ENCODE results near the gene STAMBPL1. TPM values are rescaled to one million over a fixed set of nuclear protein-coding genes. Genes with fewer than 3 reads are reported as not detected.

Gene STAMBPL1
- total RNA-seq, 1 experiment from 2014 or later = 9.4 TPM

DNA sequence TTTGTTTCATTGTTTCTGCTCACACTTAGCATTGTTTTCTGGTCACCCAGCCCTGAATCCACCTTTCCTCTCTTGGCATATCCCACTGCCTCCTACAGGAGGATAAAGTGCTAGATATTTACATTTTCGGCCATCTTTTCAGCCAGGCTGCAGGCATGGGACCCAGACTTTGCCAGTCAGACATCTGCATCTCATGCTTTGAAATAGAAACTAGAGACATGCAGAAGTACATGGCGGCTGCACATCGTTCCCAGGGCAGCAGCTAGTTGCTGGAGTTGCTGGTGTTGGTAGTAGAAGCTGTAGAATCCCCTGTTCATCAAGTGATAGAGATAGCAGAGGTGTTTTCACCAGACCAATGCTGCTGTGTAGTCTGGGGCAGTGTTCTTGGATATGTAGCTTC, 18.7 kb downstream of the STAMBPL1 start:
- no peaks in the 10 kb centered on the region for H3K27me3 Mint-ChIP-seq (ENCODE audit: unreplicated experiment)
- DNase-seq = no peak
- H3K4me3 Mint-ChIP-seq (ENCODE audit: low read depth, unreplicated experiment) = no peak overlapping the region
- no peak overlapping the region for H3K27ac Mint-ChIP-seq (ENCODE audit: unreplicated experiment)
- peaks cover 4% of the 10 kb centered on the region for H3K36me3 Mint-ChIP-seq (ENCODE audit: insufficient read depth, unreplicated experiment)
- CTCF ChIA-PET = interaction anchor here (1.7 kb wide), 1 partner anchor 34 kb away, joined by 3 read pairs; no protein-coding TSS in a partner anchor
- H3K4me1 Mint-ChIP-seq (ENCODE audit: low read depth, unreplicated experiment) = peaks cover 15% of the 10 kb centered on the region
- H3K9me3 Mint-ChIP-seq (ENCODE audit: low read depth, unreplicated experiment) = no peaks in the 10 kb centered on the region
- BruUV-seq (replicated peaks) = no TSS peak
- TF ChIP-seq, protein P1, sequence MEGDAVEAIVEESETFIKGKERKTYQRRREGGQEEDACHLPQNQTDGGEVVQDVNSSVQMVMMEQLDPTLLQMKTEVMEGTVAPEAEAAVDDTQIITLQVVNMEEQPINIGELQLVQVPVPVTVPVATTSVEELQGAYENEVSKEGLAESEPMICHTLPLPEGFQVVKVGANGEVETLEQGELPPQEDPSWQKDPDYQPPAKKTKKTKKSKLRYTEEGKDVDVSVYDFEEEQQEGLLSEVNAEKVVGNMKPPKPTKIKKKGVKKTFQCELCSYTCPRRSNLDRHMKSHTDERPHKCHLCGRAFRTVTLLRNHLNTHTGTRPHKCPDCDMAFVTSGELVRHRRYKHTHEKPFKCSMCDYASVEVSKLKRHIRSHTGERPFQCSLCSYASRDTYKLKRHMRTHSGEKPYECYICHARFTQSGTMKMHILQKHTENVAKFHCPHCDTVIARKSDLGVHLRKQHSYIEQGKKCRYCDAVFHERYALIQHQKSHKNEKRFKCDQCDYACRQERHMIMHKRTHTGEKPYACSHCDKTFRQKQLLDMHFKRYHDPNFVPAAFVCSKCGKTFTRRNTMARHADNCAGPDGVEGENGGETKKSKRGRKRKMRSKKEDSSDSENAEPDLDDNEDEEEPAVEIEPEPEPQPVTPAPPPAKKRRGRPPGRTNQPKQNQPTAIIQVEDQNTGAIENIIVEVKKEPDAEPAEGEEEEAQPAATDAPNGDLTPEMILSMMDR (IDR thresholded peaks at IDR 0.05; ENCODE audit: unreplicated experiment) = no peak
- intact Hi-C loops (cut with micrococcal nuclease; ENCODE audit: unreplicated experiment) = no loop called here

DNA sequence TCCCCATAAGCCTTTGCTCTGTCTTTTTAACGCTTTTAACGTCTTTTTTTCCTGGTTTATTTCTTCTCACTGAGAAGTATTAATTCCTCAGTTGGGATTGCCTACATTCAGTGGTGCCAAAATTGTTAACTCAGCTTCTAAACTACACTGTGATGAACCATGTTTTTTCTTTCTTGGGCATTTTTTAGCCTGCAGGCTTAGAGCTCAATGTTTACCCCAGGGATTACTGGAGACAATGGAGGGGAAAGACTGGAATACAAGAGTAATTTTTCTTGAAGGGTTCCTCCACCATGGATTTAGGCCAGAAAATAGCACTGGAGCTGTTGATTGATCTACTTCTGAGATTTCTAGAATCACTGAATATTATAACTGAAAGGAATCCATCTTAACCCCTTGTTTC, 19.8 kb downstream of the STAMBPL1 start:
- Mint-ChIP-seq H3K27me3 (ENCODE audit: unreplicated experiment) (no peaks in the 10 kb centered on the region), H3K9me3 (ENCODE audit: low read depth, unreplicated experiment) (no peaks in the 10 kb centered on the region), H3K4me3 (ENCODE audit: low read depth, unreplicated experiment) (no peak overlapping the region), H3K36me3 (ENCODE audit: insufficient read depth, unreplicated experiment) (peaks cover 4% of the 10 kb centered on the region), H3K27ac (ENCODE audit: unreplicated experiment) (no peak overlapping the region), H3K4me1 (ENCODE audit: low read depth, unreplicated experiment) (peaks cover 15% of the 10 kb centered on the region)
- TF ChIP-seq, protein P1 (IDR thresholded peaks at IDR 0.05; ENCODE audit: unreplicated experiment) = no peak
- BruUV-seq (replicated peaks) = no TSS peak
- intact Hi-C loops (cut with micrococcal nuclease; ENCODE audit: unreplicated experiment) = no loop called here
- no peak for DNase-seq
- CTCF ChIA-PET = no interaction called here

DNA sequence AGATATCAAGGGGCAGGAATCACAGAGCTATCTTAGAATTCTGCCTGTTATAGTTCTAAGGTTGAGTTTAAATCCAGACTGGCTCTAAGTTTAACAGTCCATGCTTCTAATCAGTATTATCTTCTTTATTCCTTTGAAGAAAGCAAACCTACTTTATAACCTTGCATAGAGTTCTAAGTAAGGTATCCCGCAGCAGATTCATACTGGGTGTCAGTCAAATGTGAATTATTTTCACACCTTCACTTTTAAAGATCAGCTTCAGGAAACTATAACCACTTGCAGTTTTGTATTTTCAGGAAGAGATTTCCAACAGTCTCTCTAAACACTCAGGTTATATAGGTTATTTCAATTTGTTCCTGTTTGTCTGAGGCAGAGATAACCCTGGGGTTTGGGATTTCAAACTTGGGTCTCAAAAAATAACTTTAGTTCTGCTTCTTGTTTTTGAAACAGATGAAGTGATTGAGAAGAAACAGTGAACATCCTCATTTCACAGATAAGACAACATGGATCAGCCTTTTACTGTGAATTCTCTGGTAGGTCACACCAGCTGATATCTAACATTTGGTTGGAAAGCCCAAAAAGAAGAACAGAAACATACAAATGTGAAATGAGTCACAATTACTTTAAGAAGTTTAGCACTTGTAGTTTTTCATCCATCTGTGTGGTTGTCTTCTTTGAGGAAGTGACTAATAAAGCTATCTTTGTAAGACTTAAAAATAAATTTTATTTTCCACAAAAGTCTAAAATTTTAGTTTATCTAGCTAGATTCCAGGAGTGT, 21.4 kb downstream of the STAMBPL1 start:
- BruUV-seq (replicated peaks) = no TSS peak
- H3K36me3 Mint-ChIP-seq (ENCODE audit: insufficient read depth, unreplicated experiment) = peaks cover 4% of the 10 kb centered on the region
- no peaks in the 10 kb centered on the region for H3K27me3 Mint-ChIP-seq (ENCODE audit: unreplicated experiment)
- H3K4me1 Mint-ChIP-seq (ENCODE audit: low read depth, unreplicated experiment) = peaks cover 13% of the 10 kb centered on the region
- intact Hi-C loops (cut with micrococcal nuclease; ENCODE audit: unreplicated experiment) = no loop called here
- no peak overlapping the region for H3K27ac Mint-ChIP-seq (ENCODE audit: unreplicated experiment)
- H3K4me3 Mint-ChIP-seq (ENCODE audit: low read depth, unreplicated experiment) = no peak overlapping the region
- H3K9me3 Mint-ChIP-seq (ENCODE audit: low read depth, unreplicated experiment) = no peaks in the 10 kb centered on the region
- DNase-seq = no peak
- CTCF ChIA-PET = no interaction called here
- TF ChIP-seq, protein P1 (IDR thresholded peaks at IDR 0.05; ENCODE audit: unreplicated experiment) = no peak

DNA sequence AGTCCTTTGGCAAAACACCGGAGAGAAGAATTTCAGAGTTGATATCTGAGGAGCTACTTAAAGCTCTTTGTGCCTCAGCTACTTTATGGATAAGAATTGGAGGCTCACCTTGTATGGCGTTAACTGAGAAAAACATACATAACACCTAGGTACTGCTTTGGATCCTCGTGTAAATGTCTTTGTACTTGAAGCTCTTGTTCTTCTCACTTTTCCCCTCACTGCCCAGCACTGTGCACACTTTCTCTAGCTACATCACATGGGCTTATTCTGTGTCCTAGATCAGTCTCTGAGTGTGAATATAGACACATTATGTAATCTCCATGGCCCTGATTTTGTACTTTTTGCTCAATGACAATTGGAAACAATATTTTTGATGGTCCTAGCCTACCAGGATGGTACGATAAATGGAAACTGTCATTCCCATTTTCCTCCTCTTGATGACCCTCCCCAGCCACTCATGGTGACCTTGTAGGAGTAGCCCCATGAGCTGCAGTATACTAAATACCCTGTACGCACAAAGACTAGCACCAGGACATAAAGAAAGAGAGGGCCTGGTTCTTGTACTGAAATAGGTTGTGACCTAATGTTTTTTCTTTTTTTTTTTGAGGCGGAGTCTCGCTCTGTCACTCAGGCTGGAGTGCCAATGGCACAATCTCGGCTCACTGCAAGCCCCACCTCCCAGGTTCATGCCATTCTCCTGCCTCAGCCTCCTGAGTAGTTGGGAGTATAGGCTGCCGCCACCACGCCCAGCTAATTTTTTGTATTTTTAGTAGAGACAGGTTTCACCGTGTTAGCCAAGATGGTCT, 22.1 kb downstream of the STAMBPL1 start:
- TF ChIP-seq, protein P1 (IDR thresholded peaks at IDR 0.05; ENCODE audit: unreplicated experiment) = no peak
- H3K4me1 Mint-ChIP-seq (ENCODE audit: low read depth, unreplicated experiment) = peaks cover 5% of the 10 kb centered on the region
- BruUV-seq (replicated peaks) = no TSS peak
- H3K27me3 Mint-ChIP-seq (ENCODE audit: unreplicated experiment) = no peaks in the 10 kb centered on the region
- CTCF ChIA-PET = no interaction called here
- no peak overlapping the region for H3K4me3 Mint-ChIP-seq (ENCODE audit: low read depth, unreplicated experiment)
- no peaks in the 10 kb centered on the region for H3K9me3 Mint-ChIP-seq (ENCODE audit: low read depth, unreplicated experiment)
- intact Hi-C loops (cut with micrococcal nuclease; ENCODE audit: unreplicated experiment) = no loop called here
- no peaks in the 10 kb centered on the region for H3K36me3 Mint-ChIP-seq (ENCODE audit: insufficient read depth, unreplicated experiment)
- no peak for DNase-seq
- H3K27ac Mint-ChIP-seq (ENCODE audit: unreplicated experiment) = no peak overlapping the region
